NCI-H2196 (cell line): ENCODE results near the gene CAP2.

ENCODE experiments used
- DNase-seq: peaks from one replicate; lab custom pipeline; 2025; ENCODE audit not compliant: unreplicated experiment; lab: John Stamatoyannopoulos, UW

Gene CAP2

DNA sequence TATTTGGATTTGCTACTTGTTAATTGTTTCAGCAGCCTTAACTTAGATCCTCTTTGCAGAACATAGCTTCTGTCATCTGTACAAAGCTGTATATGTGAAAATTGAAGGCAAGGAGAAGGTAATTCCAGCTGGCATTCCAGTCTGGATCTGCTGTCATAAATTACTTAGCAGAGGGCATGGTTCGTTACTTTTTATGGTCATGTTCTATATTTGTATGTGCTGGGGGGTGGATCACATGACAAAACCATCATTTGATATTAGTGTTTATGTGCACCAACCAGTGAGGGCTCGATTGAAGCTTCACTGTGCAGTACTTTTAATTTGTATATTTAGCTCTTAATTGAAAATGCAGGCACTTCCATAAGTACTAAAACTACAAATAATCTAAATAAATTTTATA, 80.2 kb downstream of the CAP2 start:
- DNase-seq, result no peak

DNA sequence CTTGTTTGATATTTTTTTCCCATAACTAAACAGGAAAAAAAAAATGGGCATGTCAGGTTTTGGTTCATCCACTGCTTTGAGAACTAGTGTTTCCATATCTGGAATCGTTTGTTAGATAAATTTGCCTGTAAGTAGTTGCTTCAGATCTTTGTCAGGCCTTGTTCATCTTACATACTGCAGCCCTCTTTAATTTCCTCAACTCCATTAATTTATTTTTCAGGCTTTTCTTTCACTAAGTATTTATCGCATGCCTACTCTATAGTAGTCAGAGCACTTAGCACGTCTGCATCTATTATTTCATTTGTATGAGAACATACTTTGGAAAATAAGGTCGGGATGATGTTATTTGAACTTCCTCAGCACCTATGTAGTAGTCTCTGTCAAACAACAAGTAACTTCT, 80.9 kb downstream of the CAP2 start:
- DNase-seq, result no peak

DNA sequence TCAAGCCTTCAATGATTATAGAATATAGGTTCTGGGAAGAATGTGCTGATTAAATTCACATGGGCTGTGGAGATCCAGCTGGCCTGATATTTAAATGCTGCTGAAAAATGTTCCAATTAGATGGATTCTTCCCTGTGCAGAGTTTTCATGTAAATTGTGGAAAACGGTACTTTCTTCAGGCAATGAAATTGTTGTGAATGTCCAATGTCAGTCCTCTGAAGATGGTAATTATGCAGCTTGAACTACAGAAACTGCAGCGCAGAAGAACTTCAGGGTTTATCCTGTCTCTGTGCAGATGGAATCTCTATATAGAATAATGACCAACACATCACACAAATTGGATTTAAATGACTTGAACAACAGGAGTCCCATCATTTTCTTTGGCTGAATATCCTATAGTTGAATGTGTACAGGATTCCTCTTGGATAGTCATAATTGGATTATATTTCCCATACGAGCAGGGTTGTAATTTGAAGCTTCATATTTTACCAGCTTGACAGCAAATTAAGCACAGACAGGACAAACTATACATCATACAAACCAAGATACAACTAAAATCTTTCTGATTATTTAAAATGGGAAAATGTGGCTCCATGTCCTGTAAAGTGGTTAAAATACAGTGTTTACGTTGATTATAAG, 82.3 kb downstream of the CAP2 start:
- DNase-seq, result no peak

DNA sequence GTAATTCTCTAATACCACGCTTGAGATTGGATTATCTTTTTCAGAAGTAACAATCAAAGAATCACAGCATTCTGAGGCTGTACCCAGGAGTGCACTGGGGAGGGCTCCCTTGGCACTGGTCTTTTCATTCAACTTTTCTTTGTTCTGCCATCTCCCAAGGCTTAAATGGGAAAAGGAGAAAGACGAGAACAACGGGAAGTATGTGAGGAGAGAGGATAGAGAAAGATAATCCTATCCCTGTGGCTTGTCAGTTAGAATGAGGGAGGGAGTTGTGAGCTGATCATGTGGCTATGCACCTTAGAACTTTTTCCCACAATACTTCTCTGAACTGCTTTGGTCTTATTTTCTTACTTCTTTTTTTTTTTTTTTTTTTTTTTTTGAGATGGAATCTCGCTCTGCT, 83.1 kb downstream of the CAP2 start:
- DNase-seq, result no peak

DNA sequence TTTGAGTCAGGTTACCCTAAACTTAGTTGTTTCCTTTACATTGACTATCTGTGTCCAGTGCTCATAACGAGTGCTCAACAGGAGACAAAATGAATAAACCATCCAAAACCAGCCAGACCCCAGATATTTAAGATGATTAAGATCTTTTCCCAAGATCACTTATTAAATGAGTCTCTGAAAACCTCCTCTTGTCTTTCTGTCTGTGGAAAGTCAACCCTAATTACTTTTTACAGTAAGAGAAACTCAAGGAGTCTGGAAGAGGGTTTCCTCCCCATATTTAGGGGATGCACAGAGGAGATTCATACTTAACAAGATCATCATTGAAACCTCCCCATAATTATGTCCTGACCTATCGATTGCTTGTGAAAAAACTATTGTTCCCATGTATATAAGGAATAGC, 84.0 kb downstream of the CAP2 start:
- DNase-seq, result no peak

DNA sequence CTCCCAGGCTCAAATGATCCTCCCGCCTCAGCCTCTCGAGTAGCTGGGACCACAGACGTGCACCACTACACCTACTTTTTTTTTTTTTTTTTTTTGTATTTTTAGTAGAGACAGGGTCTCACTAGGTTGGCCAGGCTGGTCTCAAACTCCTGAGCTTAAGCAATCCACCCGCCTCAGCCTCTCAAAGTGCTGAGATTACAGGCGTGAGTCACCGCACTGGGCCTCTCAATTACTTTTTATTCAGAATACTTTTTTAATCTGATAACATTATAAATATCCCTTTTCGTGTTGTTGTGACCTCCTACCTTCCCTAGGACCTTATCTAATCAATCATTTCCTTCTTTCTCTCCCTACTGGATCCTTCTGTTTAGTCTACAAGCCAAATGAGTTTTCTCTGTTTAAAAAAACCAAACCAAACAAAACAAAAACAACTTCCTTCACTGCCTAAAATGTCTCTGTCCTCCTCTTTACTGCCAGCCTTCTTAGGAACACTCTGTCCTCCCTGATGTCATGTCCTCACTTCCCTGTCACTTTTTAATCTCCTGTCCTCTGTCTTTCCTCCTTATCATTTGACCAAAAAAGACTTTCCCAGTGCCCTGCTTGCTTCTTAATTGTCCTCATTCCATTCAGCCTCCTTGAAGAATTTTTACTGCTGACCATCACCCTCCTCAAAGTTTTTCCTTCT, 85.0 kb downstream of the CAP2 start:
- no peak for DNase-seq

DNA sequence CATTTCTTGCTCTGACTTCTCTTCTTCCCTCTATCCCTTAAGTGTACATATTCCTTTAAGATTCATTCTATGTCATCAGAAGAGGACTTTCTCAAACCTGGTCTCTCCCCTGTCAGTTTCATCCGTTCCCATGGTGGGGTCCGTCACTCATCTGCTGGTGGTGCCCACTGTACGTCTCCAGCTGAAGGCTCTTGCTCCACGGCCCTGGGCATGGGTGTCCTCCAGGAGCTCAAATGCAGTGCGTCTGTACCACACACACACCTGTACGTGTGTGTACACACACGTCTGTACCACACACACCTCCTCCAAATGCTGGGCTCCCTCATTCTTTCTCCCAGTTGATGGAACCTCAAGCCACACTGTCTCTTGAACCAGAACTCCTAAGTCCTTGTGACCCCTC, 85.6 kb downstream of the CAP2 start:
- DNase-seq, result no peak

DNA sequence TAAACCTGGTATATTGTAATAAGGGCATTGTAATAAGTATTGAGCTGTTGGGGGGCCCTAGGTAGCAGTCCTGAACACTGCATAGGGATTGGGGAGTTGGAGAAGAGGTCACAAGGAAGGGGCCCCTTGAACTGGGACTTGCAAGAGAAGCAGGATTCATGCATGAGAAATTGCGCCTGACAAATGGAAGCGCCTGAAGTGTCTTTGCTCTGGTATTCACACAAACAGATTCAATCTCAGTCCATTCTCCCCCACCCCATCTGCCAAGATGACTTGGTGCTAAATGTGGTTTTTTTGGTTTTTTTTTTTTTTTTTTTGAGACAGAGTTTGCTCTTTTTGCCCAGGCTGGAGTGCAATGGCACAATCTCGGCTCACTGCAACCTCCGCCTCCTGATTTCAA, 87.1 kb downstream of the CAP2 start:
- DNase-seq, result no peak

DNA sequence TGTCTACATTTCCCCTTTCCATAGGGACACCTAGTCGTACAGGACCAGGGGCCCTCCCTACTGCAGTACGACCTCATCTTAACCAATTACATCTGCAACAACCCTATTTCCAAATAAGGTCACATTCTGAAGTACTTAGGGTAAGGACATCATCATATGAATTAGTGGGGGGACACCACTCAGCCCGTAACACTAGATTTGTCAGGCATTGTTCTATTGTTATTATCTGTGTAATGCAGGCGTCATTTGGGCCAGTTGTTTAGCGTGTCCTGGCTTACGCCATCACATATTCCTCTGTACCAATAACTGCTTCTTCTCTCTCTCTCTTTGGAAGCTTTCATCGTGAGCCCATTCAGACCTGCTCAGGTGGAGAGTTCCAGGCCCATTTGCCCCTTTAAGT, 89.3 kb downstream of the CAP2 start:
- no peak for DNase-seq

DNA sequence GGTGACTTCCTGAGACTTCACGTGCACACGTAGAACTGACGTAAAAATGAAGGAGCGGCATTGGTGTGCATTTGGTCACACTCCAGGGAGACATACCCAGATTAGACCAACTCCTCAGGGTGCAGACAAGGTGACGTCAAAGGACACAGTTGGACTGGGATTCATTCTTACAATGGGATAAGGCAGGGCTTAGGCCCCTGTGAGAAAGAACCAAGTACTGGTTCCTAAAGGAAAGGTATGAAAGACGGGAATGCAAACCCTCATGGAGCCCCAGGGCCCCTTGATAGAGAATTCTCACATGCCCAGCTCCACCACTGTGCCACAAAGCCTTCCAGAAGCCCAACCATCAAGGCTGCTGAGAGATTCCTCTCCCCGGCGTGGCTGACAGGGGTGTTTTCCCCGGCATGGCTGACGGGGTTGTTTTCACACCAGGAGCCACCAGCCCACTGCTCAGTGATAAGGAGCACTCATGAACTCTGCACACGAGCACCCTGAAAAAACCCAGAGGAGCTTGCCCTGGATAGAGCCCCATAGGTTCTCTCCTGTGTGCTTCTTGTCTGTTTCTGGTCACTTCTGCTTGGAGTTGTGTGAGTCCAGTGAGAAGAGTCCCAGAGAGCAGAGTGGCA, 90.1 kb downstream of the CAP2 start:
- DNase-seq, result no peak

DNA sequence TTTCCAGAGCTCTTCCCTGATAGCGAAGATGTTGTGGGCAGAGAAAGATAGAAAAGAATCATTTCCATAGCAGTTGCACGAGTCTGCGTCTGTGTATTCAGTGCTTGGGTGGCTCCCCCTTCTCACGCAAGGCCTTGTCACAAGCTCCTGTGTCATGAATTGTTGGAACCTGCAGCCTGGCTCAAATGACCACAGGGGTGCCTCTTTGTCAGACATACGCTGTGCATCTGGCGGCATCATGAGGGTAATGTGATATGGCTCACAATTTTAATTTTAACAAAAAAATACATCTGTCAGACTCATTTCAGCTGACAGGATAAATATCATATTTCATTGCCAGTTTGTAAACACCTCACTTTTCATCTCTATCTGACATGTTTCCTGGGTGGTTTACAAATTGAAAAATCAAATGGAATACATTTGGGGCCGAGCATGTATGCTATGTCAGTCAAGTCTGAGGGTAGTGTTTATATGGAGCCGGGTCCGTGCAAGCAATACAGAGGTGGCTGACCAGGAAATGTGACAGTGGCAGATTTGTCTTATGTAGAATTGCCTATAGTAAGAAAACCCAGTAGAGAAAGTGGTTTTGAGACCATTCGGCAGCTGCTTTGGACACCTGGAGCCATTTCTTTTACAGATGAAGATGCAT, 90.9 kb downstream of the CAP2 start:
- no peak for DNase-seq

DNA sequence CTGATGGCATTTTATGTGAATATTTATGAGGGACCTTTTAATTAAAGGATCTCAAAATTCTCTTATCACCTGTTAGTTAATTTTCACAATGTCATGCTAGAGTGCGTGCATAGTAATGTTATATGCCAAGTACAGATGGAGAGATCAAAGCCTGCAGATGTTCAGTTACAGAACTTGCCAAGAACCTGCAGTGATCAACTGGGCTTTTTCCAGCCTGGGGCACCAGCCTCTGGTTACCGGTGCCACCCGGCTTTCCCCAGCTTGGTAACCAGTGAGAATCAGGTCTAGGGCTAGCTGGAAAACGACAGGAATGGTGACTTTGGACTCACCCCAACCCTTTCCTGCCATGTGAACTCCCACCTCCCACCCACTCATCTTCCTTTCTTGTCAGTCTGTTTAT, 91.8 kb downstream of the CAP2 start:
- no peak for DNase-seq

DNA sequence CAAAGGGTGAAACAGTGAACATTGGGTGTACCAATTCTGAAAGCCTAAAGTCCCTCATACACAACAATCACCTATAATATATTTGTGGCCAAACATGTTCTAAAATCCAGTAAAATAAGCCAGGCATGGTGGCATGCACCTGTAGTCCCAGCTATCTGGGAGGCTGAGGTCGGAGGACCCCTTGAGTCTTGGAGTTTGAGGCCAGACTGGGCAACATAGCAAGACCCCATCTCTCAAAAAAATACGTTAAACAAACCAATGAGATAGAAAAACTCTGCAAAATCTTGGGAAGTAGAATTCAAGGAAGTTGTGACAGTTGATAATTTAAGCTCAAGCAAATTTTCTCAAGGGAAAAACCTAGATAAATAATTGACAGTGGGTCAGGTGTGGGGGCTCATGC, 92.6 kb downstream of the CAP2 start:
- no peak for DNase-seq

DNA sequence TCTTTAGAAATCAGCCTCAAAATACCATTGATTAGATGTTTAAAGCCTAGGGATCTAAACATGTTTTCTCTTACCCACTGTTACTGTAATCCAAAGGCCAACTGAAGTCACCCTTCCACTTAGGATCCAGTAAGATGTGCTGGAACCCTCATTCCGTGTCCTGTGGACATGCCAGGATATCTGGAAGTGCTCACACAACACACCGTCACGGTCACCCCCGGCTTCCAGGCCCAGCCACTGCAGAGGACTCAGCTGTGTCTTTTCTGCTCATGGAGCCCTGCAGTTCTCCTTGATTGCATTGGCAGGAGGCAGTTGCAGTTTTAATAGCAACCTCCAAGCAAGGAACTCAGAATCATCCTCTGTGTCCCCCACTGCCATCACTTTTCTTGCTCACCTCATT, 93.3 kb downstream of the CAP2 start:
- DNase-seq, result no peak

DNA sequence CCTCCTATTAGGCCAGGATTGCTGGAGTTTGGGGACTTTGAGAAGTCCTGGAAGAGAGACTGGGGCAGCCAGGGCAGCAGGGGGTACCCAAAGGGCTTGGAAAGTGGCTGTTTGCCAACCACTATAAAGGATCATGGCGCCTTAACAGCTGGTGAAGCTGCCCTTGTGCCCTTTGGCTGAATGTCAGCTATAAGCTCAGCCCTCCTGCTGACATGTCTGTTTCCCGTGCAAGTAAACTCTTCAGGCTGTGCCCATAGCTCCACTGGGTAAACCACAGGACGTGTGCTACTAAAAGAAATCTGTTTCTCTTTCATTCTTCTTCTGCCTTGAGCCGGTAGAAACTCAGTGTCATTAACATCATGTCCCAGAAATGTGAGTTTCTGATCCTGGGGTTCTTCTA, 97.3 kb downstream of the CAP2 start:
- no peak for DNase-seq

DNA sequence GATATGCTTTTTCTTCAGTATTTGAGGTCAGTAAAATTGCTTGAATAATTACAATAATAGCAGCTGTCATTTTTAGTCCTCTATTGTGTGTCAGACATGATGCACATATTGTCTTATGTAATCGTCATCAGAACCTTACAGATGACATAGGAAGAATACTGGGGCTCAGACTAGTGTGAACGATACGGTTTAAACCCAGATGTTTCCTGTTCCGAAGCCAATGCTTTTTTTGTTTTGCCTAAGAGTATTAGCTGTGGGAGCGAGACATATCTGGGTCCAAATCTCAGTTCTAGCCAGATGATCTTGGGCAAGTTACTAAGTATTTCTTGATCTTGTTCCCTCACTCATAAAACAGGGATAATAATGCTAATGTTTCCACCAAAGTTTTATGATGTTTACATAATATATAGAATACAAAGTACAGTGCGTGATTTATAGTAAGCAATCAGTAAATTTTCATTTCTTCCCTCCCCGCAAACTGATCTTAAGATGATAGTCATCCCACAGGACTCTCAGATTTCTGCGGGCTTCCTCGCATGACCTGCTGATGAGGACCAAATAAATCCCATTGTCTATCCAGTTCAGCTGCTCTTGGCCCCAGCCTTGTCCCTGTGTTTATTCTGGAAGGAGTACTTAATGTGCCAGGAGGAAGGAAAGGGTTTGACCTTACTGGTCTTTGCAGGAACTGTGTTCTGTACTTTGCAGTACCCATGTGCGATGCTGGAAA, 98.2 kb downstream of the CAP2 start:
- no peak for DNase-seq

DNA sequence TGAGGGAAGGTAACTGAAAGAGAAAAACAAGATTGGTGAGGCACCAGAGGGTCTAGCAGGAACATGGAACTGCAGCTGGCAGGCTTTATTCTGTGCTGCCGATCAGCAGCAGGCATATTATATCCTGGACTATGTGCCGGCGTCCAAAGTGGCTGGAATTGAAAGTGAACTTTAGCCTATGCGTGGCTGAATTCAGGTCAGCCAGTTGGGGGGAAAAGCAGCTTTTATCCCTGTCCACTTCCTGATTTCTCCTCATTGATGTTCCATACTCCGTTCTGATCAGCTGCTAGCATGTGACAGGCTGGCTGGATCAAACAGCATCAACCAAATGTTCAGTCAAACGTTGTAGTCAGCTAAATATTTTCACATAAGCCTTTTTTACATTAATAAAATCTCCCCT, 99.0 kb downstream of the CAP2 start:
- DNase-seq, result no peak

DNA sequence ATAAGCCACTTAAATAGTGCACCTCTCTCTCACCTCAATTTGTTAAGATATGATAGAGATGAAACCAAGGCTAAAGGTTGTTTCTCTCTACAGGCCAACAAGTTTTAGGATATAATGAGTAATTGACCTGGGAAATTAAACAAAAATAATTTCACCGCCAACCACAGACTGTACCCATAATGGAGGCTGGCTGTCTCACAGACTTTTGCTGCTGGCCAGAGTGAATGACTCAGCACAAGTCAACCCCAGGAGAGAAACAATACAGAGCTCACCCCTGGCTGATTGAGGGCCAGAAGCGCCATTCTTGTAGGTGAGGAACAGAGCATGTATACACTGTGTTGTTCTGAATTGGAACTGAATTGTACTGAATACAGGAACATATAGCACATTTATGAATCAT, 99.9 kb downstream of the CAP2 start:
- DNase-seq, result no peak

DNA sequence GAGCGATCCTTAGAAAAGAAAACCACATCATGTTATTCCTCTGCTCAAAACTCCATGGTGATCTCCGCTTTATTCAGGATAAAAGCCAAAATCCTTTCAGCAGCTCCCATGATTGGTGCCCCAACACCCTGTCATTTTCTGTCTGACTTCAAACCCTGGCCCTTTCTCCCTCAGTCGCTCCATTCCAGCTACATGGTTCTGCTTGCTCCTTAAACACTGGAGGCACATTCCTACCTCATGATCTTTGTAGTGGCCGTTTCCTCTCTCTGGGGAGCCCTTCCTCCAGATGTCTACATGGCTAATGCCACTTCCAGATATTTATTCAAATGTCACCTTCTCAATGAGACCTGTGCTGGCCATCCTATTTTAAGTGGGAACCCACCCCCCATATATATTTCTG, 100.8 kb downstream of the CAP2 start:
- DNase-seq, result no peak

DNA sequence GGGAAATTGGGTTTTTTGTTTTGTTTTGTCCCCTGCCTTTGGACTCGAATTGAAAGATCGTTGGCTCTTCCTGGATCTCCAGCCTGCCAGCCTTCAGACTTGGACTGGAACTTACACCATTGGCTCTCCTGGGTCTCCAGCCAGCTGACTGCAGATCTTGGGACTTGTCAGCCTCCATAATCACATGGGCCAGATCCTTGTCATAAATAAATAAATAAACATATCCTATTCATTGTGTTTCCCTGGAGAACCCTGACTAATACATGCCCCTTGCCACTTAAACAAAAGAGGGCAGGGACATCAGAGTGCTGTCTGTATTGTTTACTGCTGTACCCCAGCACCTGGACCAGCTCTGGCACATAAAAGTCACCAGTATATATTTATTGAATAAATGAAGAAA, 101.5 kb downstream of the CAP2 start:
- no peak for DNase-seq

DNA sequence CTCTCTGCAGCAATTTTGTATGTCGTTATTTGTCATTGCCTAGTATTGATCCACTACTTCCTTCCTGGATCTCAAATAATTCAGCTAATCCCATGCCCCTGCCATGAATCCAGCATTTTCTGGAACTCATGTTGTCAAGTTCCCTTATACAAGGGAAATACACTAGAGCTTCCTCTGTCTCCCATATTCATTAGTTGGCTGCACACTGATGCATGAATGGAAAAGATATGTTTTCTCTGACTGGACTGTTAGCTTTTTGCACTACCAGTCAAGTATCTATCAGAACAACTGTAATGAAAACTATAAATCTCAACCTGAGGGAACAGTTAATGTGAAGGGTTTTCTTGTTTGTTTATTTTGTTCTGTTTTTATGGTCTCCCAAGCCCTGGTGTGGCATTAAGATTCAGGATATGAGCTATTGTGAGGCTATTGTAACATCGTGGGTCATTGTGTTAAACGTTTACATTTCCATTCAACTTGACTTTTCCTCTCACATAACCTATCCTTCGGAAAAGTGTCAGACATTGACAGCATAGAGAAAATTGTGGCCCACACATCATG, 104.2 kb downstream of the CAP2 start:
- DNase-seq, result no peak
